Measurements from ENCODE around the gene CRIP1. TPM values are rescaled to one million over a fixed set of nuclear protein-coding genes. Genes with fewer than 3 reads are reported as not detected.

Gene CRIP1
- polyA plus RNA-seq, 2 of the 4 experiments (the other 2 are of a cell fraction) = 280 to 999 TPM

DNA sequence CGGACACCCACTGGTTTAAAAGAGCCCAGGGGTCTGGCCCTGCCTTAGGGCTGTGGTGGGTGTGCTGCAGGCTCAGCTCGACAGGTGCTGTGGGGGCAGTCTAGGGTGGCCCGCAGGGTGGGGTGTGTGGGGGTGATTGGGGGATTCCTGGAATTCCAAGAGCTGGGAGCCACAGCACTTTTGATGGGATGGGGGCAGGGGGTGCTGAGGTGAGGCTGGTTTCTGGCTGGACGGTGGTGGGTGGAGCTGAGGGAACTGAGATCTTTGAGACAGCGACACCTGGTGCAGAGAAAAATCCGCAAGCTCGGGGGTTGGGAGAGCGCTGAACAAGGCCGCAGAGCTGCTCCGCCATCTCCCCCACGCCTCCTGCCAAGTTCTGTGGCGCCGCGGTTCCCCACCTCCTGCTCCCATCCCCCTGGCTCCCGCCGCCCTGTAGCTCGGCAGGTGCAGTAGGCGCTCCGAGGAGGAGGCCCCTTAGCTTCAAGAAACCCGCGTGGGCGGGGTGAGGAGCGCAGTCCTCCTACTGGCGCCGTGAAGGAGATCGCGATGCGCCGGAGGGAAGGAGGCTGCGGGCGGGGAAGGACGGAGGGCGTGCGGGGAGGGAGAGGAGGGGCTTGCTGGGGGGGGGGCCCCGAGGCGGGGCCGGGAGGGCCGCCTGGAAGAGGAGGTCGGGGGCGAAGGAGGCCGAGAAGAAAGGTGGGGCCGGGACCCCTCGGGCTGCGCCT is 3.0 kb downstream of the CRIP1 start:
- Histone ChIP-seq H3K27ac (peak overlapping the region; percentile 84 to 99), H3K4me3 (peak overlapping the region; percentile 59), H3K4me1 (peaks cover 46% of the 10 kb centered on the region), H3K4me2 (peak overlapping the region; percentile 92), H3K9me3 (no peaks in the 10 kb centered on the region)
- ATAC-seq (peak; percentile 14 to 38), FAIRE-seq (no peak), DNase-seq (ENCODE audit: low read depth in 1 of 2, low spot score in 1 of 2) (peak; percentile 78 to 95)
- TF ChIP-seq, protein P1, sequence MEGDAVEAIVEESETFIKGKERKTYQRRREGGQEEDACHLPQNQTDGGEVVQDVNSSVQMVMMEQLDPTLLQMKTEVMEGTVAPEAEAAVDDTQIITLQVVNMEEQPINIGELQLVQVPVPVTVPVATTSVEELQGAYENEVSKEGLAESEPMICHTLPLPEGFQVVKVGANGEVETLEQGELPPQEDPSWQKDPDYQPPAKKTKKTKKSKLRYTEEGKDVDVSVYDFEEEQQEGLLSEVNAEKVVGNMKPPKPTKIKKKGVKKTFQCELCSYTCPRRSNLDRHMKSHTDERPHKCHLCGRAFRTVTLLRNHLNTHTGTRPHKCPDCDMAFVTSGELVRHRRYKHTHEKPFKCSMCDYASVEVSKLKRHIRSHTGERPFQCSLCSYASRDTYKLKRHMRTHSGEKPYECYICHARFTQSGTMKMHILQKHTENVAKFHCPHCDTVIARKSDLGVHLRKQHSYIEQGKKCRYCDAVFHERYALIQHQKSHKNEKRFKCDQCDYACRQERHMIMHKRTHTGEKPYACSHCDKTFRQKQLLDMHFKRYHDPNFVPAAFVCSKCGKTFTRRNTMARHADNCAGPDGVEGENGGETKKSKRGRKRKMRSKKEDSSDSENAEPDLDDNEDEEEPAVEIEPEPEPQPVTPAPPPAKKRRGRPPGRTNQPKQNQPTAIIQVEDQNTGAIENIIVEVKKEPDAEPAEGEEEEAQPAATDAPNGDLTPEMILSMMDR (IDR thresholded peaks at IDR 0.05) = peak; percentile 69
- TF ChIP-seq CHD4 (IDR thresholded peaks at IDR 0.05; ENCODE audit: borderline replicate concordance) (no peak), ZNF302 (CRISPR knock-in tag; IDR thresholded peaks at IDR 0.05) (no peak), HOXA7 (CRISPR knock-in tag; IDR thresholded peaks at IDR 0.05) (0 out of 2 replicates have a peak, but pooled peaks have one; percentile 50), TFCP2L1 (CRISPR knock-in tag; IDR thresholded peaks at IDR 0.05) (peak; percentile 60; the same call in 1 of the 2 replicates), FOSB (CRISPR knock-in tag; IDR thresholded peaks at IDR 0.05) (no peak), SMC3 (IDR thresholded peaks at IDR 0.05) (peak; percentile 61), HEYL (CRISPR knock-in tag; IDR thresholded peaks at IDR 0.05) (no peak), KDM5A (IDR thresholded peaks at IDR 0.05) (no peak), USF2 (IDR thresholded peaks at IDR 0.05) (no peak), RFX5 (IDR thresholded peaks at IDR 0.05) (no peak), RAD21 (conservative IDR thresholded peaks at IDR 0.05 in 1 of 2, IDR thresholded peaks at IDR 0.05 in 1 of 2) (peak; percentile 38 to 51; a peak in 4 of 5 replicates), HOXB5 (CRISPR knock-in tag; IDR thresholded peaks at IDR 0.05) (no peak), BHLHE40 (IDR thresholded peaks at IDR 0.05; ENCODE audit: low read depth, low read length) (no peak), POLR2A (IDR thresholded peaks at IDR 0.05; ENCODE audit: low read length) (peak; percentile 31; the same call in 1 of the 2 replicates), PHF8 (IDR thresholded peaks at IDR 0.05; ENCODE audit: borderline replicate concordance, low read depth) (no peak; the same call in 1 of the 2 replicates), TP53 (CRISPR knock-in tag; IDR thresholded peaks at IDR 0.05) (no peak), EHMT2 (IDR thresholded peaks at IDR 0.05; ENCODE audit: low read depth) (no peak), JUN (IDR thresholded peaks at IDR 0.05) (peak in 1 of 2 experiments; percentile 66; a peak in 3 of 5 replicates), FOSL2 (IDR thresholded peaks at IDR 0.05) (no peak), FOSL2 (CRISPR knock-in tag; IDR thresholded peaks at IDR 0.05) (no peak), ZFP36 (IDR thresholded peaks at IDR 0.05; ENCODE audit: borderline replicate concordance, partially characterized antibody) (peak; percentile 80), PBX3 (IDR thresholded peaks at IDR 0.05) (peak; percentile 75), RNF2 (IDR thresholded peaks at IDR 0.05; ENCODE audit: borderline replicate concordance, low read depth) (no peak), FOXS1 (CRISPR knock-in tag; IDR thresholded peaks at IDR 0.05) (no peak), CBX8 (IDR thresholded peaks at IDR 0.05) (no peak)
- TF ChIP-seq, protein P2, sequence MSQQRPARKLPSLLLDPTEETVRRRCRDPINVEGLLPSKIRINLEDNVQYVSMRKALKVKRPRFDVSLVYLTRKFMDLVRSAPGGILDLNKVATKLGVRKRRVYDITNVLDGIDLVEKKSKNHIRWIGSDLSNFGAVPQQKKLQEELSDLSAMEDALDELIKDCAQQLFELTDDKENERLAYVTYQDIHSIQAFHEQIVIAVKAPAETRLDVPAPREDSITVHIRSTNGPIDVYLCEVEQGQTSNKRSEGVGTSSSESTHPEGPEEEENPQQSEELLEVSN (IDR thresholded peaks at IDR 0.05; ENCODE audit: borderline replicate concordance, low read depth) = no peak; the same call in 1 of the 2 replicates
- TF ChIP-seq, protein P3, sequence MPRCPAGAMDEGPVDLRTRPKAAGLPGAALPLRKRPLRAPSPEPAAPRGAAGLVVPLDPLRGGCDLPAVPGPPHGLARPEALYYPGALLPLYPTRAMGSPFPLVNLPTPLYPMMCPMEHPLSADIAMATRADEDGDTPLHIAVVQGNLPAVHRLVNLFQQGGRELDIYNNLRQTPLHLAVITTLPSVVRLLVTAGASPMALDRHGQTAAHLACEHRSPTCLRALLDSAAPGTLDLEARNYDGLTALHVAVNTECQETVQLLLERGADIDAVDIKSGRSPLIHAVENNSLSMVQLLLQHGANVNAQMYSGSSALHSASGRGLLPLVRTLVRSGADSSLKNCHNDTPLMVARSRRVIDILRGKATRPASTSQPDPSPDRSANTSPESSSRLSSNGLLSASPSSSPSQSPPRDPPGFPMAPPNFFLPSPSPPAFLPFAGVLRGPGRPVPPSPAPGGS (IDR thresholded peaks at IDR 0.05) = no peak; the same call in 2 of the 3 replicates
- 3% methylated on average over 15 of the region's 44 CpGs for WGBS (ENCODE audit: missing lambda C conversion rate)
- ChIA-PET POLR2A (interaction anchor here (0.8 to 2.5 kb wide), 10 partner anchors 8 to 189 kb away, joined by 3 to 81 read pairs (median 4); partner anchors contain the start of gene BRF1), CTCF (interaction anchor here (0.8 to 3.8 kb wide), 37 partner anchors 10 to 514 kb away, joined by 3 to 132 read pairs (median 6); partner anchors contain the start of genes BTBD6 and TMEM121)
